Keratinocyte (primary cell): ENCODE results near the gene NCOA4.
"Not testable (repeated sequence)": the region's sequence is repeated elsewhere in the genome, so short reads cannot be mapped to it uniquely, and the experiment has no call there.

ENCODE experiments used
- CTCF ChIP-seq, 3 experiments: IDR thresholded peaks in 1 of 3; conservative IDR thresholded peaks in 1 of 3; optimal IDR thresholded peaks in 1 of 3; 2 replicates in 2 of 3; 3 replicates in 1 of 3; pipeline versions ENCODE3 to v1.5.1; 2011; ENCODE audit warnings: low read length in 3 of 3, mild to moderate bottlenecking in 3 of 3, moderate library complexity in 2 of 3, control low read depth in 1 of 3, inconsistent platforms in 1 of 3; ENCODE audit not compliant: insufficient read depth in 2 of 3; ENCODE audit errors: extremely low read depth in 1 of 3
- EZH2 ChIP-seq: IDR thresholded peaks from one replicate; pipeline ENCODE4 v1.6.1; 2012; ENCODE audit warnings: inconsistent platforms, mild to moderate bottlenecking, low read length, moderate library complexity

- not testable (repeated sequence) for TF ChIP-seq CTCF (optimal IDR thresholded peaks at IDR 0.05 in 1 of 3, IDR thresholded peaks at IDR 0.05 in 1 of 3, conservative IDR thresholded peaks at IDR 0.05 in 1 of 3; ENCODE audit: extremely low read depth in 1 of 3, insufficient read depth in 2 of 3, low read length in 3 of 3); EZH2
Measured at GRCh38 chr10:45999955-46000354, 30.5 kb downstream of the NCOA4 start.
